KMS-11 (cell line): ENCODE data around the gene MED13L.

Experiments
- H2AFZ ChIP-seq: fragments of 200-600 bp; sonication (generic); 2 replicates; pipeline ENCODE4 v1.6.1; 2016; ENCODE audit warnings: antibody characterized with exemption, mixed run types, low read depth
- H3K27ac ChIP-seq: fragments of 200-600 bp; sonication (generic); 2 replicates; pipeline ENCODE4 v1.6.1; 2016; ENCODE audit warnings: mild to moderate bottlenecking, mixed run types
- H3K27me3 ChIP-seq: fragments of 200-600 bp; sonication (generic); 2 replicates; pipeline ENCODE4 v1.6.1; 2017; ENCODE audit warnings: mild to moderate bottlenecking, low read depth, mixed run types, moderate library complexity; ENCODE audit not compliant: insufficient read depth
- H3K36me3 ChIP-seq: fragments of 200-600 bp; sonication (generic); 2 replicates; pipeline ENCODE4 v1.6.1; 2017; ENCODE audit warnings: mild to moderate bottlenecking, mixed run types; ENCODE audit not compliant: insufficient read depth
- H3K4me1 ChIP-seq: fragments of 200-600 bp; sonication (generic); 2 replicates; pipeline ENCODE4 v1.6.1; 2016; ENCODE audit warnings: mild to moderate bottlenecking, low read depth, mixed run types; ENCODE audit not compliant: poor library complexity, severe bottlenecking
- H3K4me2 ChIP-seq: fragments of 200-600 bp; sonication (generic); 2 replicates; pipeline ENCODE4 v1.7.0; 2016; ENCODE audit warnings: mild to moderate bottlenecking, mixed run types
- H3K4me3 ChIP-seq: fragments of 200-600 bp; sonication (generic); IDR thresholded peaks from 2 replicates; pipeline ENCODE4 v1.6.1; 2017; ENCODE audit warnings: low read depth, low read length, mixed read lengths; ENCODE audit not compliant: insufficient read depth
- H3K79me2 ChIP-seq: fragments of 200-600 bp; sonication (generic); 2 replicates; pipeline ENCODE4 v1.6.1; 2016; ENCODE audit warnings: low read depth, mixed run types; ENCODE audit not compliant: insufficient read depth
- H3K9ac ChIP-seq: fragments of 200-600 bp; sonication (generic); 2 replicates; pipeline ENCODE4 v1.6.1; 2016; ENCODE audit warnings: mild to moderate bottlenecking, mixed run types
- H4K20me1 ChIP-seq: fragments of 200-600 bp; sonication (generic); 2 replicates; pipeline ENCODE4 v1.6.1; 2016; ENCODE audit warnings: mild to moderate bottlenecking, mixed run types; ENCODE audit not compliant: insufficient read depth
- CTCF ChIP-seq: fragments of 200-600 bp; sonication (generic); conservative IDR thresholded peaks from 2 replicates; pipeline ENCODE4 v1.6.1; 2017; ENCODE audit warnings: low read depth, mild to moderate bottlenecking, antibody characterized with exemption, low read length, moderate library complexity, mixed read lengths

MED13L gene

DNA sequence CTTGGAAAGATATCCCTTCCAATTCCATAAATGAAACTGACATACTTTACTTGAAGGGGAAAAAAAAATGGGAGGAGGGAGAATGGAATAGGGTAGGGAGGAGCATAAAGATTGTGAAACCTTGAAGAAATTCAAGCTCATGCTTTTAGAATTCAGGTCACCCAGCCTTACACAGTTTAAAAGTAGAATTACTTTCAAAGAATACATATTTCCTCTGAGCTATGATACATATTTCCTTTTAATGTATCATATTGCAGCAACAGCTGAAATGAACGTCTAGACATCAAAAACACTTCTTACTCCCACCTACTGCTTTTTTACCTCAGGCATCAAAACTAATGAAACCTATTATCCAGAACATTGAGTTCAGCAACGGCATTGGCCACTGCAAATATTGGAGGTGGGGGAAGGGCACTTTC lies 156.0 kb downstream of the MED13L start:
- H3K4me3 ChIP-seq, result no peak overlapping the region
- H3K4me2 ChIP-seq, result no peak overlapping the region
- H4K20me1 ChIP-seq, result no peaks in the 10 kb centered on the region
- H3K27ac ChIP-seq, result no peak overlapping the region
- no peak for TF ChIP-seq CTCF
- H3K36me3 ChIP-seq, result no peaks in the 10 kb centered on the region
- H3K27me3 ChIP-seq, result no peaks in the 10 kb centered on the region
- peaks cover 23% of the 10 kb centered on the region for H3K4me1 ChIP-seq
- H2AFZ ChIP-seq, result no peak overlapping the region
- H3K9ac ChIP-seq, result no peak overlapping the region
- H3K79me2 ChIP-seq, result peaks cover 47% of the 10 kb centered on the region; the same call in 1 of the 2 replicates

DNA sequence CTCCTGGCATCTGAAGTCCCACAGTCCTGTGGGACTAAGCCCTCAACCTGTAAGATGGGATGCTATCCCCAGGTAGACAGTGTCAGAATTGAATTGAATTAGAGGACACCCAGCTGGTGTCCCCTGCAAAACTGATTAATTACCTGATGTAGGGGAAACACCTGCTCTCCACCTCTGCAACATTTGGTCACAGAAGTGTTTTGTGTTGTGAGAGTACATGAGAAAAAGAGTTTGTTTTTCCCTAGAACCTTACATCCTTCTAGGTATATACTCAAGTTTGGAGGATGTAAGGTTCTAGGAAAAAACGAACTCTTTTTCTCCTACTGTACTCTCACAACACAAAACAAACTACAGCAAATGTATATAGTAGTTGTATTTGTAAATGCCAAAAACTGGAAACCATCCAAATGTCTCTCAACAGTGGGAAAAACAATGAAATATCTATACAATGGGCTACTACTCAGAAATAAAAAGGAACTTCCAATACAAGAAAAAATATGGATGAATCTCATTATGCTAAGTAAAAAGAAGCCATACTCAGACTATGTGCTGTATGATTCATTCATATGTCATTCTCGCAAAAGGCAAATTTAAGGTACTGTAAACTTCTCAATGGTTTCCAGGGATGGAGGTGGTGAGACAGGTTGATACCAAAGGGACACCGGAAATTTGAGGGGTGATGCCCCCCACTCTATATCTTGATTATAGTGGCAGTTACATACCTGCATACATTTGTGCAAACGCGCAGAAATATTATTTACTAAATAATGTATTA lies 160.7 kb downstream of the MED13L start:
- Histone ChIP-seq H3K4me1 (peaks cover 11% of the 10 kb centered on the region), H3K27ac (no peak overlapping the region), H3K36me3 (no peaks in the 10 kb centered on the region), H3K4me2 (no peak overlapping the region), H4K20me1 (no peaks in the 10 kb centered on the region; the same call in 1 of the 2 replicates), H3K4me3 (no peak overlapping the region), H2AFZ (no peak overlapping the region), H3K79me2 (peaks cover 52% of the 10 kb centered on the region; the same call in 1 of the 2 replicates), H3K9ac (no peak overlapping the region), H3K27me3 (no peaks in the 10 kb centered on the region)
- no peak for TF ChIP-seq CTCF

GRCh38 chr12:116113398-116114130 lies 163.9 kb downstream of the MED13L start:
- no peaks in the 10 kb centered on the region for H3K27me3 ChIP-seq
- H4K20me1 ChIP-seq, result no peaks in the 10 kb centered on the region; the same call in 1 of the 2 replicates
- H3K4me2 ChIP-seq, result no peak overlapping the region
- H3K79me2 ChIP-seq, result peaks cover 41% of the 10 kb centered on the region; the same call in 1 of the 2 replicates
- H3K36me3 ChIP-seq, result no peaks in the 10 kb centered on the region
- H3K27ac ChIP-seq, result no peak overlapping the region
- no peak overlapping the region for H3K4me3 ChIP-seq
- no peaks in the 10 kb centered on the region for H3K4me1 ChIP-seq
- H2AFZ ChIP-seq, result no peak overlapping the region
- H3K9ac ChIP-seq, result no peak overlapping the region
- TF ChIP-seq CTCF, result no peak

DNA sequence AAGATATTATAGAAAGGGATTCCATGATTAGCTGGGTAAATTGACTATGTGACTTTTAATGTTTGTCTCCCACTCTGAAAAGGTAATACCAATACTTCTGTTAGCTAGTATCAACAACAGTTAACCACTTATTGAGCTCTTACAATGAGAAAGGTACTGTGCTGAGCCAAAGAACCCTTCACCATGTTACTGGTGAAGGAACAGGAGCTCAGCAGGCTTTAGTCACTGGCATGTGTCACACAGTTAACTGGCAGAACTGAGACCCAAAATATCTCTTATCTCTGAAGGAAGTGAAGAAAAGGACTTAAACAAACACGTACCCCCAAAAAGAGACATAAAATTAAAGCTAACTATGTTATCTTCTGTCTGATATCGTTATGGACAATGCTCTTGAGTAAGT lies 170.6 kb downstream of the MED13L start:
- H3K36me3 ChIP-seq, result no peaks in the 10 kb centered on the region
- peaks cover 16% of the 10 kb centered on the region for H3K4me1 ChIP-seq
- no peak overlapping the region for H3K4me2 ChIP-seq
- no peak for TF ChIP-seq CTCF
- no peak overlapping the region for H3K4me3 ChIP-seq
- no peaks in the 10 kb centered on the region for H4K20me1 ChIP-seq
- H3K27ac ChIP-seq, result no peak overlapping the region
- H2AFZ ChIP-seq, result no peak overlapping the region
- no peak overlapping the region for H3K9ac ChIP-seq
- H3K27me3 ChIP-seq, result no peaks in the 10 kb centered on the region
- peaks cover 10% of the 10 kb centered on the region; the same call in 1 of the 2 replicates for H3K79me2 ChIP-seq
